H9 (cell line): Measurements from ENCODE around the gene NRXN3. TPM values are rescaled to one million over a fixed set of nuclear protein-coding genes. Genes with fewer than 3 reads are reported as not detected.

Experiments used
- DNase-seq: peaks from one replicate; pipeline ENCODE4 v3.0.0-alpha.2; 2017
- H2AFZ ChIP-seq: one replicate; pipeline ENCODE4 v1.6.1; 2013; ENCODE audit warnings: mild to moderate bottlenecking, low read length, control low read depth, moderate library complexity
- H2AK5ac ChIP-seq: 2 replicates; pipeline ENCODE4 v1.6.1; 2013; ENCODE audit warnings: low read length, control low read depth, mixed read lengths; ENCODE audit not compliant: insufficient read length
- H2BK120ac ChIP-seq: one replicate; pipeline ENCODE4 v1.6.1; 2013; ENCODE audit warnings: low read depth, mild to moderate bottlenecking, low read length, control low read depth, inconsistent platforms; ENCODE audit not compliant: poor library complexity, severe bottlenecking
- H2BK12ac ChIP-seq: 2 replicates; pipeline ENCODE4 v1.6.1; 2013; ENCODE audit warnings: low read length, control low read depth, mixed read lengths, low read depth; ENCODE audit not compliant: insufficient read length
- H2BK15ac ChIP-seq: 2 replicates; pipeline ENCODE4 v1.6.1; 2013; ENCODE audit warnings: low read depth, low read length, control low read depth
- H2BK20ac ChIP-seq: one replicate; pipeline ENCODE4 v1.6.1; 2013; ENCODE audit warnings: low read depth, mild to moderate bottlenecking, low read length, control low read depth, inconsistent platforms; ENCODE audit not compliant: poor library complexity, severe bottlenecking
- H2BK5ac ChIP-seq: 2 replicates; pipeline ENCODE4 v1.6.1; 2013; ENCODE audit warnings: low read length, control low read depth, mixed read lengths; ENCODE audit not compliant: insufficient read length
- H3K14ac ChIP-seq: 2 replicates; pipeline ENCODE4 v1.6.1; 2013; ENCODE audit warnings: low read length, control low read depth; ENCODE audit not compliant: insufficient read depth
- H3K18ac ChIP-seq: 2 replicates; pipeline ENCODE4 v1.6.1; 2013; ENCODE audit warnings: low read depth, mild to moderate bottlenecking, mixed read lengths, low read length, control low read depth; ENCODE audit not compliant: insufficient read length
- H3K23ac ChIP-seq: 2 replicates; pipeline ENCODE4 v1.6.1; 2013; ENCODE audit warnings: low read length, control low read depth, mixed read lengths, low read depth; ENCODE audit not compliant: insufficient read length
- H3K23me2 ChIP-seq: 2 replicates; pipeline ENCODE4 v1.6.1; 2013; ENCODE audit warnings: low read depth, mild to moderate bottlenecking, mixed read lengths, low read length, control low read depth; ENCODE audit not compliant: insufficient read length, poor library complexity, severe bottlenecking
- H3K27ac ChIP-seq: 2 replicates; pipeline ENCODE4 v1.5.1; 2013; ENCODE audit warnings: low read length, control low read depth, mixed read lengths, low read depth; ENCODE audit not compliant: insufficient read length
- H3K27me3 ChIP-seq: 2 replicates; pipeline ENCODE4 v1.6.1; 2013; ENCODE audit warnings: low read length, control low read depth, inconsistent platforms; ENCODE audit not compliant: insufficient read depth
- H3K4ac ChIP-seq: 2 replicates; pipeline ENCODE4 v1.6.1; 2013; ENCODE audit warnings: low read depth, mild to moderate bottlenecking, control low read depth, inconsistent platforms, low read length, moderate library complexity
- H3K4me1 ChIP-seq: 2 replicates; pipeline ENCODE4 v1.6.1; 2013; ENCODE audit warnings: low read length, control low read depth, inconsistent platforms; ENCODE audit not compliant: insufficient read depth
- H3K4me2 ChIP-seq: 2 replicates; pipeline ENCODE4 v1.6.1; 2013; ENCODE audit warnings: low read length, control low read depth, mixed read lengths; ENCODE audit not compliant: insufficient read length, insufficient read depth
- H3K56ac ChIP-seq: 2 replicates; pipeline ENCODE4 v1.6.1; 2013; ENCODE audit warnings: low read depth, mild to moderate bottlenecking, mixed read lengths, low read length, control low read depth; ENCODE audit not compliant: insufficient read length
- H3K79me1 ChIP-seq: 2 replicates; pipeline ENCODE4 v1.6.1; 2013; ENCODE audit warnings: low read depth, mild to moderate bottlenecking, moderate library complexity, low read length, control low read depth, inconsistent platforms; ENCODE audit not compliant: insufficient read depth, poor library complexity, severe bottlenecking
- H3K79me2 ChIP-seq: 2 replicates; pipeline ENCODE4 v1.6.1; 2013; ENCODE audit warnings: low read length, control low read depth, inconsistent platforms; ENCODE audit not compliant: insufficient read depth
- H3K9ac ChIP-seq: 2 replicates; pipeline ENCODE4 v1.6.1; 2013; ENCODE audit warnings: low read length, control low read depth, mixed read lengths; ENCODE audit not compliant: insufficient read length; ENCODE audit errors: extremely low read depth
- H3K9me3 ChIP-seq: one replicate; pipeline ENCODE4 v1.6.1; 2013; ENCODE audit warnings: low read depth, low read length, inconsistent platforms; ENCODE audit not compliant: control insufficient read depth
- H3T11ph ChIP-seq: one replicate; pipeline ENCODE4 v1.6.1; 2013; ENCODE audit warnings: mild to moderate bottlenecking, low read length, control low read depth, inconsistent platforms
- H4K20me1 ChIP-seq: one replicate; pipeline ENCODE4 v1.6.1; 2013; ENCODE audit not compliant: control insufficient read depth, insufficient read length, insufficient read depth
- H4K5ac ChIP-seq: 2 replicates; pipeline ENCODE4 v1.6.1; 2013; ENCODE audit warnings: low read depth, mild to moderate bottlenecking, mixed read lengths, low read length, control low read depth; ENCODE audit not compliant: insufficient read length
- H4K8ac ChIP-seq: replicated peaks from 2 replicates; pipeline ENCODE4 v1.6.1; 2013; ENCODE audit warnings: low read length, control low read depth, mixed read lengths, low read depth; ENCODE audit not compliant: insufficient read length
- H4K91ac ChIP-seq: 2 replicates; pipeline ENCODE4 v1.6.1; 2013; ENCODE audit warnings: low read depth, mild to moderate bottlenecking, moderate library complexity, mixed read lengths, low read length, control low read depth; ENCODE audit not compliant: insufficient read length
- H3K27ac Mint-ChIP-seq, 3 experiments: 2 replicates in 2 of 3; 3 replicates in 1 of 3; pipeline ENCODE4 v1.8.0; 2020 to 2021; ENCODE audit warnings: mixed read lengths in 3 of 3, mild to moderate bottlenecking in 1 of 3, moderate library complexity in 1 of 3
- H3K27me3 Mint-ChIP-seq: 2 replicates; pipeline ENCODE4 v1.8.0; 2021; ENCODE audit warnings: low read depth, mild to moderate bottlenecking, moderate library complexity, mixed read lengths
- H3K36me3 Mint-ChIP-seq, 3 experiments: 2 replicates in 2 of 3; 3 replicates in 1 of 3; pipeline ENCODE4 v1.8.0; 2020 to 2021; ENCODE audit warnings: low read depth in 3 of 3, mixed read lengths in 3 of 3; ENCODE audit not compliant: insufficient read depth in 1 of 3
- H3K4me1 Mint-ChIP-seq, 2 experiments: 2 replicates each; pipeline ENCODE4 v1.8.0; 2020; ENCODE audit warnings: mixed read lengths in 2 of 2
- H3K4me3 Mint-ChIP-seq, 2 experiments: 2 replicates in 1 of 2; 3 replicates in 1 of 2; pipeline ENCODE4 v1.8.0; 2020 to 2021; ENCODE audit warnings: mild to moderate bottlenecking in 2 of 2, mixed read lengths in 2 of 2, moderate library complexity in 1 of 2
- H3K9me3 Mint-ChIP-seq, 2 experiments: 2 replicates in 1 of 2; 3 replicates in 1 of 2; pipeline ENCODE4 v1.8.0; 2020; ENCODE audit warnings: mild to moderate bottlenecking in 2 of 2, mixed read lengths in 2 of 2, moderate library complexity in 1 of 2
- CTCF ChIP-seq: fragments of 200-600 bp; sonication (generic); conservative IDR thresholded peaks from 3 replicates; pipeline ENCODE4 v1.8.0; 2021; ENCODE audit warnings: antibody characterized with exemption, mild to moderate bottlenecking
- WGBS: extraction: QIAGEN DNeasy Blood & Tissue Kit; methylation state at CpG from one replicate; pipeline ENCODE4 v1.1.7; 2013; ENCODE audit warnings: missing lambda C conversion rate, low lambda C conversion rate, mixed read lengths; ENCODE audit not compliant: insufficient read length; ENCODE audit errors: extremely low coverage; 5-methylcytosine and 5-hydroxymethylcytosine counted together
- total RNA-seq: library from RNA; stranded (reverse); gene quantifications from 2 replicates; pipeline ENCODE4 v1.2.1, GENCODE V29; 2021

The NRXN3 gene
- total RNA-seq, 1 experiment from 2014 or later = 1.8 TPM

GRCh38 chr14:78253986-78254385, 83.8 kb downstream of the NRXN3 start:
- no peak for TF ChIP-seq CTCF
- no peak overlapping the region for H3K18ac ChIP-seq
- no peak overlapping the region for H3K23ac ChIP-seq
- no peak overlapping the region for H2BK5ac ChIP-seq
- no peak overlapping the region for H4K5ac ChIP-seq
- no peak overlapping the region for H3T11ph ChIP-seq
- no peaks in the 10 kb centered on the region for H3K79me1 ChIP-seq
- no peak overlapping the region for H4K91ac ChIP-seq
- Mint-ChIP-seq H3K4me3 (no peak overlapping the region), H3K36me3 (no peaks in the 10 kb centered on the region), H3K27me3 (no peaks in the 10 kb centered on the region), H3K4me1 (peaks cover 2 to 4% of the 10 kb centered on the region in 2 experiments; a peak in 3 of 4 replicates), H3K27ac (no peak overlapping the region; a peak in 1 of 7 replicates), H3K9me3 (no peaks in the 10 kb centered on the region)
- H3K9ac ChIP-seq = no peak overlapping the region
- no peaks in the 10 kb centered on the region for H3K9me3 ChIP-seq
- H3K4ac ChIP-seq = no peak overlapping the region
- H4K20me1 ChIP-seq = no peaks in the 10 kb centered on the region
- no peaks in the 10 kb centered on the region for H3K23me2 ChIP-seq
- H3K4me2 ChIP-seq = no peak overlapping the region
- no peak for DNase-seq
- no peak overlapping the region for H3K27ac ChIP-seq
- no peaks in the 10 kb centered on the region for H3K4me1 ChIP-seq
- no peak overlapping the region for H2BK20ac ChIP-seq
- no peak overlapping the region for H2BK12ac ChIP-seq
- no peaks in the 10 kb centered on the region for H3K79me2 ChIP-seq
- no peak overlapping the region for H2AFZ ChIP-seq
- no peaks in the 10 kb centered on the region for H3K27me3 ChIP-seq
- no peak overlapping the region for H2BK120ac ChIP-seq
- no peak overlapping the region for H3K56ac ChIP-seq
- no CpG with 5 or more reads among the region's 3 CpGs for WGBS
- H2BK15ac ChIP-seq = no peak overlapping the region
- H3K14ac ChIP-seq = no peak overlapping the region
- H4K8ac ChIP-seq = no peak overlapping the region
- H2AK5ac ChIP-seq = no peak overlapping the region
